ENCODE data around the gene PPDPF. TPM values are rescaled to one million over a fixed set of nuclear protein-coding genes. Genes with fewer than 3 reads are reported as not detected.

PPDPF gene
- total RNA-seq, 4 donors from 2014 or later, result 122 to 426 (median 348) TPM

DNA sequence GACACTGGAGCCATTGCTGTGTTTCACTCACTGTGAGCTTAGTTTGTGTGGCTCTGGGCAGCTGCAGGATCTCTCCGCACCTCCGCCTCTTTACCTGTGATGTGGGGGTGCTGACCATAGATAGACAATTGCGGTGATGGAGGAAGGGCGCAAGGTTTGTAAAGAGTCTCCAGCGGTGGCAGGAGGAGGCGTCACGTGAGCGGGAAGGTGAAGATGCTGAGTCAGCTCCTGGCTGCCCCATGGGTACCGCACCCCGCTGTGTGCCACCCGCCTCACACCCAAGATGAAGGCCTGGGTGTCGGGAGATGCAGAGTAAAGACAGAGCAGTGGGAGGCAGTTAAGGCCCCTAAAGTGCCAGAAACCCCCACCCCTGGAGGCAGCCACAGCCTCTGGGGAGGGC is 39.1 kb upstream of the PPDPF start:
- intact Hi-C loops (cut with DNase I; ENCODE audit: low total_unique reads), result no loop called here
- no peak overlapping the region for H3K4me3 ChIP-seq (ENCODE audit: low read depth, poor library complexity, severe bottlenecking)
- no peak for DNase-seq (ENCODE audit: low spot score in 2 of 2)
- 38 to 48% methylated on average over 12 of the region's 12 CpGs for WGBS, 2 donors
- TF ChIP-seq, protein P1, sequence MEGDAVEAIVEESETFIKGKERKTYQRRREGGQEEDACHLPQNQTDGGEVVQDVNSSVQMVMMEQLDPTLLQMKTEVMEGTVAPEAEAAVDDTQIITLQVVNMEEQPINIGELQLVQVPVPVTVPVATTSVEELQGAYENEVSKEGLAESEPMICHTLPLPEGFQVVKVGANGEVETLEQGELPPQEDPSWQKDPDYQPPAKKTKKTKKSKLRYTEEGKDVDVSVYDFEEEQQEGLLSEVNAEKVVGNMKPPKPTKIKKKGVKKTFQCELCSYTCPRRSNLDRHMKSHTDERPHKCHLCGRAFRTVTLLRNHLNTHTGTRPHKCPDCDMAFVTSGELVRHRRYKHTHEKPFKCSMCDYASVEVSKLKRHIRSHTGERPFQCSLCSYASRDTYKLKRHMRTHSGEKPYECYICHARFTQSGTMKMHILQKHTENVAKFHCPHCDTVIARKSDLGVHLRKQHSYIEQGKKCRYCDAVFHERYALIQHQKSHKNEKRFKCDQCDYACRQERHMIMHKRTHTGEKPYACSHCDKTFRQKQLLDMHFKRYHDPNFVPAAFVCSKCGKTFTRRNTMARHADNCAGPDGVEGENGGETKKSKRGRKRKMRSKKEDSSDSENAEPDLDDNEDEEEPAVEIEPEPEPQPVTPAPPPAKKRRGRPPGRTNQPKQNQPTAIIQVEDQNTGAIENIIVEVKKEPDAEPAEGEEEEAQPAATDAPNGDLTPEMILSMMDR (IDR thresholded peaks at IDR 0.05), result no peak

DNA sequence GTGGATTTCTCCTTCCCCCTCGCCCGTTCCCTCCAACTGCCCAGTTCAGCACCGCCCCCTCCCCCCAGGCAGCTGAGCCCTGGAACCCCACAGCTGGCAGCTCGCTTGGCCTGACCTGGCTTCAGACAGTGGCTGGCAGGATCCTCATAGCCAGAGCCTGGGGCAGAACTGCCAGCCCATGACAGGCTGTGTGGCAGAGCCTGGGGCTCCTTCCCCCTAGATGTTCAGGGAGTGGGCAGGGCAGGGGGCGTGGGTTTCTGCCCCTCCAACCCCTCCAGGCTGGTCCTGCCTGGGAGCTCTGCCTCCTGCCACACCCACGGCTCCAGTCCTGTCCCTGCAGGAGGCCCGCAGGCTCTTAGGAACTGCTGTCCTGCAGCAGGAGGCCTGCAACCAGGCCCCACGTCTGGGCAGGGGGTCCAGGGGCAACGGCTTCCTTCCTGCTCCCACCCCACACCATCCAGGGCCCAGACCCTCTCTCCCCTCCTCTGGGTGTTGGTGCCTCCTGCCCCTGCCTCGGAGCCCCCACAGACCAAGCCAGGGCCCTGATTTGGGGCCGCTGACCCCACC is 38.5 kb upstream of the PPDPF start:
- WGBS, 2 donors, result 32 to 39% methylated on average over 11 of the region's 11 CpGs
- intact Hi-C loops (cut with DNase I; ENCODE audit: low total_unique reads), result no loop called here
- TF ChIP-seq, protein P1 (IDR thresholded peaks at IDR 0.05), result no peak
- no peak for TF ChIP-seq POLR2A (IDR thresholded peaks at IDR 0.05)
- no peak for DNase-seq (ENCODE audit: low spot score in 2 of 2)
- no peak overlapping the region for H3K4me3 ChIP-seq (ENCODE audit: low read depth, poor library complexity, severe bottlenecking)

DNA sequence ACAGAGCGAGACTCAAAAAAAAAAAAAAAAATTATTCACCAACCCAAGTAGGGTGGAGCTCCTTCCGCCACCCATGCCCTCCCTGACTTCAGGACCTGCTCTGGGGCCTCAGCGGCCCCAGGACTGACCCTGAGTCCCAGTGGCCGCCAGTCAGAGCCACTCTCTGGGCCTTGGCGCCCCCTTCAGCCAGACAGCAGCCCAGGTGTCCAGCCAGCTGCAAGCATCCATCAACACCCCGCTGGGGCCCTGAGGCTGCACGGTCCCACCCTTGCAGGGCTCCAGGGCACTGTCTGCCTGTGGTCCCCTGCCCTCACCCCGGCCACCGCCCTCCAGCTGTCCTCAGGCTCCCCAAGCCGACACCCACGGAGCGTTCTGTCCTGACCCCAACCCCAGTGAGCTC is 36.7 kb upstream of the PPDPF start:
- no peak overlapping the region for H3K4me3 ChIP-seq (ENCODE audit: low read depth, poor library complexity, severe bottlenecking)
- no peak for TF ChIP-seq POLR2A (IDR thresholded peaks at IDR 0.05)
- TF ChIP-seq, protein P1 (IDR thresholded peaks at IDR 0.05), result no peak
- no peak for DNase-seq (ENCODE audit: low spot score in 2 of 2)
- intact Hi-C loops (cut with DNase I; ENCODE audit: low total_unique reads), result no loop called here
- WGBS, 2 donors, result 51 to 60% methylated on average over 10 to 12 of the region's 12 CpGs

DNA sequence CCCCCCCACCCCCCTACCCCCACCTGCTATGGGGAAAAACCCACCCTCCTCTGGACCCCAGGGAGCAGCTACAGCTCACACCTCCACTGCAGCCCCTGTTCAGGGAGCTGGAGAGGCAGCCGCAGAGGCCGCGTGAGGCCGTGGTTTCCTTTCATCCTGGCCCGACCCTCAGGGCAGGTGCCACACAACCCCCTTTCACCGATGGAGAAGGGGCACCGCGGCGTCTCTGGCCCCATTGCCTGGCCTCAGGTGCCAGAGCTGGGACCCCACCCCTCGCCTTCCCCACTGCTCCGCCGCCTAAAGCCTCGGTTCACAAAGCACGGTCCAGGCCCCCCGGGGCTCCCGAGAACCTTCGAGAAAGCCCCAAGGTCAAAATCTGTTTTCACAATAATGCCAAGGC is 36.3 kb upstream of the PPDPF start:
- no peak for TF ChIP-seq POLR2A (IDR thresholded peaks at IDR 0.05)
- TF ChIP-seq, protein P1 (IDR thresholded peaks at IDR 0.05), result no peak
- no peak for DNase-seq (ENCODE audit: low spot score in 2 of 2)
- H3K4me3 ChIP-seq (ENCODE audit: low read depth, poor library complexity, severe bottlenecking), result no peak overlapping the region
- 43 to 62% methylated on average over 12 to 17 of the region's 17 CpGs for WGBS, 2 donors
- intact Hi-C loops (cut with DNase I; ENCODE audit: low total_unique reads), result no loop called here

DNA sequence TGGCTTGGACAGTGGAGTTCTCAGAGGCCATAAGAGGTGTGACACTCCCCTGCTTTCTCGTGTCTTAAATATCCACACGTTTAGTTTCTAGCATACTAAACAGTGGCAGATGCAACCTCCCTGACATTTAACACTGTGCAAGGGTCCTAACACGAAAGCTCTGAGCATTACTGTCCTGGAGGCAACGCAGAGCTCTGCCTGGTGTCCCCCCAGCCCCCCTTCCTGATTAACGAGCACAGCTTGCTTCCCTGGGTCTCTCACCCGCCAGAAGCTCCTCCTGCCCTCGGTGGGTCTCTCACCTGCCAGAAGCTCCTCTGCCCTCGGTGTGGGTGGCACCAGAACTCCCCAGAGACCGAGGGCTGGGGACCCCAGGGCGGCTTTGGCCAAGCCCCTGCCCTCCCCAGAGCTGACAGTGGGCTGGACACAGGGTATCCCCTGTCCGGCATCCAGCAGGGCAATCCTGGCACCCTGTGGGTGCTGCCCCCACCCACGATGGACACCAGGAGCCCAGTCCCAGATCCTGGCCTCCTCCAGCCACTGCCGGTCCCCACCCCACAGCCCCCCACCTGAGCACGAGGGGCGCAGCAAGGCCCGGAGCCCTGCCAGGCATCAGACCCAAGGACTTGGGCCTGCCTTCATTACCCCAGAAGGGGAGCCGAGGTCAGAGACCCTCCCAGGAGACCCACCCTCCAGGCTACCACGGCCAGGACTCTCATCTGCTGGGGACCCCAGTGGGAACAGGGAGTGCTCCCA is 35.7 kb upstream of the PPDPF start:
- no peak overlapping the region for H3K4me3 ChIP-seq (ENCODE audit: low read depth, poor library complexity, severe bottlenecking)
- TF ChIP-seq, protein P1 (IDR thresholded peaks at IDR 0.05), result no peak
- TF ChIP-seq POLR2A (IDR thresholded peaks at IDR 0.05), result no peak
- intact Hi-C loops (cut with DNase I; ENCODE audit: low total_unique reads), result no loop called here
- 49 to 53% methylated on average over 14 to 15 of the region's 18 CpGs for WGBS, 2 donors
- no peak for DNase-seq (ENCODE audit: low spot score in 2 of 2)
